Measurements from ENCODE around the gene CPLX4.

- TF ChIP-seq SP3 (tag by site-specific recombination; IDR thresholded peaks at IDR 0.05) = no peak
- no peak for TF ChIP-seq CTCF (tag by site-specific recombination; IDR thresholded peaks at IDR 0.05)
Measured at GRCh38 chr18:59323931-59324622, 5.6 kb upstream of the CPLX4 start.
